GM12878 (cell line): ENCODE results near the gene CTSW. TPM values are rescaled to one million over a fixed set of nuclear protein-coding genes. Genes with fewer than 3 reads are reported as not detected.
A peak's percentile ranks its signal among the peaks of the same experiment; 100 is the strongest.

Experiments
- BACH1 ChIP-seq: fragments of 450-650 bp; IDR thresholded peaks from 2 replicates; pipeline ENCODE4 v1.6.1; 2017; ENCODE audit warnings: mild to moderate bottlenecking, borderline replicate concordance
- CBFB ChIP-seq: IDR thresholded peaks from 2 replicates; pipeline ENCODE4 v1.6.1; 2016; ENCODE audit warnings: antibody characterized with exemption, low read depth
- CEBPZ ChIP-seq: fragments of 150-350 bp; IDR thresholded peaks from 2 replicates; pipeline ENCODE4 v1.6.1; 2016; ENCODE audit warnings: low read depth, low read length
- EGR1 ChIP-seq, 2 experiments: IDR thresholded peaks; 1 replicate in 1 of 2; 2 replicates in 1 of 2; pipeline ENCODE4 v1.6.1; 2011 to 2012; ENCODE audit warnings: low read depth in 2 of 2, low read length in 2 of 2, borderline replicate concordance in 1 of 2, mild to moderate bottlenecking in 1 of 2, moderate library complexity in 1 of 2
- HSF1 ChIP-seq: fragments of 150-350 bp; IDR thresholded peaks from 2 replicates; pipeline ENCODE4 v1.6.1; 2014; ENCODE audit warnings: mild to moderate bottlenecking, low read depth, low read length
- IRF3 ChIP-seq: fragments of 450-650 bp; IDR thresholded peaks from 2 replicates; pipeline ENCODE4 v1.6.1; 2014; ENCODE audit warnings: mild to moderate bottlenecking
- MXI1 ChIP-seq: fragments of 150-350 bp; IDR thresholded peaks from 2 replicates; pipeline ENCODE4 v1.6.1; 2011; ENCODE audit warnings: low read depth, mild to moderate bottlenecking, inconsistent platforms, low read length, improper control_type of control experiment
- NR2C1 ChIP-seq: fragments of 450-650 bp; IDR thresholded peaks from 2 replicates; pipeline ENCODE4 v1.6.1; 2017; ENCODE audit warnings: antibody characterized with exemption, mild to moderate bottlenecking, moderate library complexity
- NR2C2 ChIP-seq: IDR thresholded peaks from 2 replicates; pipeline ENCODE4 v1.6.1; 2011; ENCODE audit warnings: borderline replicate concordance, low read depth; ENCODE audit not compliant: control insufficient read depth, insufficient read length
- NRF1 ChIP-seq: conservative IDR thresholded peaks from 2 replicates; pipeline ENCODE4 v1.6.1; 2011; ENCODE audit warnings: mild to moderate bottlenecking, low read depth, low read length, improper control_type of control experiment
- PAX5 ChIP-seq: IDR thresholded peaks from 2 replicates; pipeline ENCODE4 v1.6.1; 2011; ENCODE audit warnings: low read depth, low read length, borderline replicate concordance
- RAD51 ChIP-seq: fragments of 450-650 bp; IDR thresholded peaks from 2 replicates; pipeline ENCODE4 v1.6.1; 2016; ENCODE audit warnings: moderate library complexity, mild to moderate bottlenecking, inconsistent platforms
- RELB ChIP-seq: fragments of 450-650 bp; IDR thresholded peaks from 2 replicates; pipeline ENCODE4 v1.6.1; 2017; ENCODE audit warnings: low read depth, mild to moderate bottlenecking, moderate library complexity
- SIN3A ChIP-seq: IDR thresholded peaks from 2 replicates; pipeline ENCODE4 v1.6.1; 2012; ENCODE audit warnings: low read depth, low read length, improper control_type of control experiment
- SMAD1 ChIP-seq: fragments of 450-650 bp; IDR thresholded peaks from 2 replicates; pipeline ENCODE4 v1.6.1; 2018; ENCODE audit warnings: mild to moderate bottlenecking, low read depth; ENCODE audit not compliant: partially characterized antibody
- SMARCA5 ChIP-seq: fragments of 450-650 bp; IDR thresholded peaks from 2 replicates; pipeline ENCODE4 v1.6.1; 2017; ENCODE audit warnings: mild to moderate bottlenecking
- TBL1XR1 ChIP-seq: IDR thresholded peaks from 2 replicates; pipeline ENCODE4 v1.6.1; 2012; ENCODE audit warnings: low read depth, low read length, improper control_type of control experiment
- ZNF384 ChIP-seq: IDR thresholded peaks from 2 replicates; pipeline ENCODE4 v1.6.1; 2012; ENCODE audit warnings: low read depth, mild to moderate bottlenecking, low read length, improper control_type of control experiment, borderline replicate concordance
- ZNF622 ChIP-seq: fragments of 450-650 bp; IDR thresholded peaks from 2 replicates; pipeline ENCODE4 v1.6.1; 2017; ENCODE audit warnings: mild to moderate bottlenecking, inconsistent platforms
- polyA plus RNA-seq, 11 experiments: library from polyadenylated mRNA; depleted of rRNA in 4 of 11; unstranded in 6 of 11; stranded (reverse) in 5 of 11; fragments of >200 nt; fragmentation: Nextera tagmentation in 4 of 11; fragmentation: Illumina TruSeq in 1 of 11; extraction: Ambion mirVana in 4 of 11; extraction: Trizol in 1 of 11; gene quantifications; 1 replicate in 1 of 11; 2 replicates in 10 of 11; pipeline versions ENCODE4 v1.2.1 to v1.2.3, GENCODE V29; 2011 to 2016; ENCODE audit warnings: inconsistent platforms in 2 of 11, missing spikeins in 2 of 11, low read depth in 1 of 11
- total RNA-seq, 4 experiments: library from RNA; depleted of rRNA in 3 of 4; stranded (reverse); fragments of >200 nt in 3 of 4; fragmentation: Illumina TruSeq in 1 of 4; extraction: Trizol in 1 of 4; gene quantifications; 2 replicates each; pipeline versions ENCODE4 v1.2.1 to v1.2.3, GENCODE V29; 2013 to 2021
- TF ChIP-seq, protein P1 (sequence below): IDR thresholded peaks from 2 replicates; pipeline ENCODE4 v1.6.1; 2011; ENCODE audit warnings: mild to moderate bottlenecking, low read depth, low read length, moderate library complexity; ENCODE audit not compliant: insufficient replicate concordance

Gene CTSW
- total and polyA plus RNA-seq, 10 of the 15 experiments (the other 5 are each of a cell fraction or from before 2014, with no cell fraction given) = 0.53 to 12.0 (median 1.7) TPM

DNA sequence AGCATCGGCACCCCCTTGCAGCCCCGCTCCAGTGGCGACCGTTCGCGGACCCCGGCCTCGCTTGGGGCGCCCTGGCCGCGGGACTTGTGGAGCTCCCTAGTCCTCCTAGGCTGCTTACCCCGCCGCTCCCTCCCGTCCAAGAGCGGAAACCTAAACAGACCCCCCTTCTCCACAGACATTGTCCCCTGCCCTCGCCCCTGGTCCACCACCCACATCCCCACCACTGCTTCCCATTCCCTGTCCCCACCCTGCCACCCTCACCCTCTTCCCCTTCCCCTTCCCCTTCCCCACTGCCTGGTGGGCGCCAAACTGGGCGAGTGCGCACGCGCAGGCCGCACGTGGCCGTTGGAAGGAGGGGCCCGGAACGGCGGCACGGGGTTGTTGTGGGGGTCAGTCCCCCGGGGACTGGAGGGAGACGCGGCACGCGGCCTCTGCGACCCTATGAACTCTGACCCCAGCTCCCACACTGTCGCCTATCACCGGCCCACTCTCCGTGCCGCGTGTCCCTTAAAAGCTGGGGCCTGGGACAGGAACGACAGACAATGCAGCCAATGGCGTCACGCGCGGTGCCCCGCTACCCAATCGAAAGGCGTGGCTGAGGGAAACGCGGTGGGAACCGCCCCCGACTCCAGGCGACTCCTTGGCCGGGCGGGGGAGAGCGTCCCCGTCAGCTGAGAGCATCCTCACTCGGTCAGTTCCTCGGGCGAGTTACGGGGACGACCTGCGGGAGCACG lies 46.2 kb upstream of the CTSW start, which contains the start of gene SNX32 (continued):
- no peak for TF ChIP-seq ZNF622
- TF ChIP-seq, protein P1, sequence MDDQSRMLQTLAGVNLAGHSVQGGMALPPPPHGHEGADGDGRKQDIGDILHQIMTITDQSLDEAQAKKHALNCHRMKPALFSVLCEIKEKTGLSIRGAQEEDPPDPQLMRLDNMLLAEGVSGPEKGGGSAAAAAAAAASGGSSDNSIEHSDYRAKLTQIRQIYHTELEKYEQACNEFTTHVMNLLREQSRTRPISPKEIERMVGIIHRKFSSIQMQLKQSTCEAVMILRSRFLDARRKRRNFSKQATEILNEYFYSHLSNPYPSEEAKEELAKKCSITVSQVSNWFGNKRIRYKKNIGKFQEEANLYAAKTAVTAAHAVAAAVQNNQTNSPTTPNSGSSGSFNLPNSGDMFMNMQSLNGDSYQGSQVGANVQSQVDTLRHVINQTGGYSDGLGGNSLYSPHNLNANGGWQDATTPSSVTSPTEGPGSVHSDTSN = peak; percentile 99
- TF ChIP-seq IRF3 = peak; percentile 93
- no peak for TF ChIP-seq SMAD1
- TF ChIP-seq SIN3A = 0 out of 2 replicates have a peak, but pooled peaks have one; percentile 59
- peak; percentile 57; the same call in 1 of the 2 replicates for TF ChIP-seq RAD51
- TF ChIP-seq PAX5 = peak; percentile 45; the same call in 1 of the 2 replicates
- peak; percentile 58; the same call in 1 of the 2 replicates for TF ChIP-seq SMARCA5
- no peak for TF ChIP-seq NR2C2
- peak; percentile 83 for TF ChIP-seq NR2C1
- TF ChIP-seq EGR1 (IDR thresholded peaks at IDR 0.05; ENCODE audit: borderline replicate concordance in 1 of 2, low read depth in 2 of 2, low read length in 2 of 2) = peak in 1 of 2 experiments; percentile 79; a peak in 2 of 3 replicates
- TF ChIP-seq MXI1 = peak; percentile 78; the same call in 1 of the 2 replicates
- 0 out of 2 replicates have a peak, but pooled peaks have one; percentile 35 for TF ChIP-seq CBFB
- TF ChIP-seq CEBPZ = peak; percentile 36; the same call in 1 of the 2 replicates
- 0 out of 2 replicates have a peak, but pooled peaks have one; percentile 27 for TF ChIP-seq TBL1XR1
- no peak for TF ChIP-seq HSF1
- peak; percentile 51 for TF ChIP-seq NRF1
- TF ChIP-seq ZNF384 = no peak
- TF ChIP-seq RELB = peak; percentile 95
- peak; percentile 16; the same call in 1 of the 2 replicates for TF ChIP-seq BACH1
